ENCODE measurements around the gene TNIK.
"Not testable (repeated sequence)": the region's sequence is repeated elsewhere in the genome, so short reads cannot be mapped to it uniquely, and the experiment has no call there.

The TNIK gene

DNA sequence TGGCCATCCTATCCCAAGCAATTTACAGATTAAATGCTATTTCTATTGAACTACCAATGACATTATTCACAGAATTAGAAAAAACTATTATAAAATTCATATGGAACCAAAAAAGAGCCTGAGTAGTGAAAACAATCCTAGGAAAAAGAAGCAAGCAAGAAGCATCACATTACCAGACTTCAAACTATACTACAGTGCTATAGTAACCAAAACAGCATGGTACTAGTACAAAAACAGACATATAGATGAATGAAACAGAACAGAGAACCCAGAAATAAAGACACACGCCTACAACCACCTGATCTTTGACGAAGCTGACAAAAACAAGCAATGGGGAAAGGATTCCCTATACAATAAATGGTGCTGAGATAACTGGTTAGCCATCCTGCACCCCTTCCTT is 152.2 kb downstream of the TNIK start:
- TF ChIP-seq, protein P1, sequence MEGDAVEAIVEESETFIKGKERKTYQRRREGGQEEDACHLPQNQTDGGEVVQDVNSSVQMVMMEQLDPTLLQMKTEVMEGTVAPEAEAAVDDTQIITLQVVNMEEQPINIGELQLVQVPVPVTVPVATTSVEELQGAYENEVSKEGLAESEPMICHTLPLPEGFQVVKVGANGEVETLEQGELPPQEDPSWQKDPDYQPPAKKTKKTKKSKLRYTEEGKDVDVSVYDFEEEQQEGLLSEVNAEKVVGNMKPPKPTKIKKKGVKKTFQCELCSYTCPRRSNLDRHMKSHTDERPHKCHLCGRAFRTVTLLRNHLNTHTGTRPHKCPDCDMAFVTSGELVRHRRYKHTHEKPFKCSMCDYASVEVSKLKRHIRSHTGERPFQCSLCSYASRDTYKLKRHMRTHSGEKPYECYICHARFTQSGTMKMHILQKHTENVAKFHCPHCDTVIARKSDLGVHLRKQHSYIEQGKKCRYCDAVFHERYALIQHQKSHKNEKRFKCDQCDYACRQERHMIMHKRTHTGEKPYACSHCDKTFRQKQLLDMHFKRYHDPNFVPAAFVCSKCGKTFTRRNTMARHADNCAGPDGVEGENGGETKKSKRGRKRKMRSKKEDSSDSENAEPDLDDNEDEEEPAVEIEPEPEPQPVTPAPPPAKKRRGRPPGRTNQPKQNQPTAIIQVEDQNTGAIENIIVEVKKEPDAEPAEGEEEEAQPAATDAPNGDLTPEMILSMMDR (conservative IDR thresholded peaks at IDR 0.05; ENCODE audit: low read length), result no peak
- no peak for TF ChIP-seq EZH2phosphoT487 (IDR thresholded peaks at IDR 0.05; ENCODE audit: borderline replicate concordance)
- H3K4me3 ChIP-seq (ENCODE audit: low read length, poor library complexity, severe bottlenecking), result no peak overlapping the region
- H3K9ac ChIP-seq (ENCODE audit: low read depth, low read length, poor library complexity, severe bottlenecking), result no peak overlapping the region
- peaks cover 12% of the 10 kb centered on the region; the same call in 1 of the 2 replicates for H3F3A ChIP-seq (ENCODE audit: low read depth)
- no peak overlapping the region for H3K4me2 ChIP-seq (ENCODE audit: low read depth, low read length, poor library complexity, severe bottlenecking)
- H3K9me2 ChIP-seq (replicated peaks; ENCODE audit: low read depth, low read length), result no peaks in the 10 kb centered on the region
- no peak overlapping the region for H2AFZ ChIP-seq (ENCODE audit: low read length)
- H3K27me3 ChIP-seq (ENCODE audit: insufficient read depth, low read length, poor library complexity, severe bottlenecking), result no peaks in the 10 kb centered on the region
- H4K20me1 ChIP-seq (ENCODE audit: insufficient read depth, low read length, poor library complexity, severe bottlenecking), result peaks cover 11% of the 10 kb centered on the region
- H3K4me1 ChIP-seq (ENCODE audit: insufficient read depth, low read length, poor library complexity, severe bottlenecking), result peaks cover 54% of the 10 kb centered on the region
- no peaks in the 10 kb centered on the region for H3K36me3 ChIP-seq (ENCODE audit: insufficient read depth, low read length)
- H3K9me3 ChIP-seq (ENCODE audit: insufficient read depth, low read depth, low read length), result peaks cover 4% of the 10 kb centered on the region; the same call in 1 of the 2 replicates
- H3K79me2 ChIP-seq (ENCODE audit: insufficient read depth, low read length), result peaks cover 82% of the 10 kb centered on the region

DNA sequence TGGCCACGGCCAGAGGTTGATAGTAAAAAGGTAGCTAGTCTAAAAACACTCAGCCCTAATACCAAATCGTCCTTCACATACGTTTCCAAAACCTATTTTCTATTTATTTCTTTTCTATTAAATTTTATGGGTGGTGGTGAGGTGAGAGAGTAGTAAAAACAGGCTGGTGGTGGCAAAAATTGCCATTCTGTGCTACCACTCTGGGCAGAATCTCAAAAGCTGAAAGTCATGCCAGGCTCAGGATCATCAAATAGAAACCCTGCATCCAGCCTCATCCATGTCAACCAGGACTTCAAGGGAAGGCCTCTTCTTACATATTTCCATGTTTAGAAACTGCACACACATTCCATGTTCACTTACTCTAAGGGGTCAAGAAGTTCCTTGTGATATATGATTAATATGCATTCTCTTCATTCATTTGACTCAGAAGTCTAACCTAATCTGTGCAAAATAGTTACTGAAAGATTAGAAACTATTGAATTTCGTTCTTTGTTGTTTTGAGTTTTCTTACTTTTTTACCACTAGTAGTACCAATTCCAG is 153.1 kb downstream of the TNIK start:
- Histone ChIP-seq H3K9ac (ENCODE audit: low read depth, low read length, poor library complexity, severe bottlenecking) (no peak overlapping the region), H3F3A (ENCODE audit: low read depth) (peaks cover 12% of the 10 kb centered on the region; the same call in 1 of the 2 replicates), H4K20me1 (ENCODE audit: insufficient read depth, low read length, poor library complexity, severe bottlenecking) (peaks cover 11% of the 10 kb centered on the region), H3K9me2 (replicated peaks; ENCODE audit: low read depth, low read length) (no peaks in the 10 kb centered on the region), H2AFZ (ENCODE audit: low read length) (no peak overlapping the region), H3K79me2 (ENCODE audit: insufficient read depth, low read length) (peaks cover 84% of the 10 kb centered on the region), H3K4me3 (ENCODE audit: low read length, poor library complexity, severe bottlenecking) (no peak overlapping the region), H3K9me3 (ENCODE audit: insufficient read depth, low read depth, low read length) (peaks cover 4% of the 10 kb centered on the region; the same call in 1 of the 2 replicates), H3K4me2 (ENCODE audit: low read depth, low read length, poor library complexity, severe bottlenecking) (no peak overlapping the region), H3K4me1 (ENCODE audit: insufficient read depth, low read length, poor library complexity, severe bottlenecking) (peaks cover 51% of the 10 kb centered on the region), H3K36me3 (ENCODE audit: insufficient read depth, low read length) (no peaks in the 10 kb centered on the region), H3K27me3 (ENCODE audit: insufficient read depth, low read length, poor library complexity, severe bottlenecking) (no peaks in the 10 kb centered on the region)
- no peak for TF ChIP-seq EZH2phosphoT487 (IDR thresholded peaks at IDR 0.05; ENCODE audit: borderline replicate concordance)
- TF ChIP-seq, protein P1 (conservative IDR thresholded peaks at IDR 0.05; ENCODE audit: low read length), result no peak

DNA sequence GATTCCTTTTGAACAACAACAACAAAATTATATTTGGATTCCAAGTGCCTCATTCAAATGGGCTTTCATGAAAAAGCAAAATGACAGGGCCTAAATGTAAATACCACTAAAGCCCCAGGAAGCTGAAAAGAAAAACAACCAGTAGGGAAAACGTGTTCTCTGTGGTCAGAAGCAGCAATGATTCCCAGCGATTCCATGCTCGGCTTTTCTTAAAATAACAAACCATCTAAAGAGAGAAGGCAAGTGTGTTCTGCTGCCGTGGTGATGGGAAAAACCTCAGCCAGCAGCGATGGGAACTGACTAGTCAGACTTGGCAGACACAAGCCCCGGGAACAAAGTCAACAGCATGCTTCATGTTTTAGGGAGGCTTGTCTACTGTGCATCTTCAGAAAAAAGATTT is 153.6 kb downstream of the TNIK start:
- peaks cover 4% of the 10 kb centered on the region; the same call in 1 of the 2 replicates for H3K9me3 ChIP-seq (ENCODE audit: insufficient read depth, low read depth, low read length)
- TF ChIP-seq, protein P1 (conservative IDR thresholded peaks at IDR 0.05; ENCODE audit: low read length), result no peak
- no peak for TF ChIP-seq EZH2phosphoT487 (IDR thresholded peaks at IDR 0.05; ENCODE audit: borderline replicate concordance)
- H3F3A ChIP-seq (ENCODE audit: low read depth), result peaks cover 12% of the 10 kb centered on the region; the same call in 1 of the 2 replicates
- no peak overlapping the region for H2AFZ ChIP-seq (ENCODE audit: low read length)
- H3K4me2 ChIP-seq (ENCODE audit: low read depth, low read length, poor library complexity, severe bottlenecking), result no peak overlapping the region
- peaks cover 88% of the 10 kb centered on the region for H3K79me2 ChIP-seq (ENCODE audit: insufficient read depth, low read length)
- H3K9ac ChIP-seq (ENCODE audit: low read depth, low read length, poor library complexity, severe bottlenecking), result no peak overlapping the region
- H3K4me1 ChIP-seq (ENCODE audit: insufficient read depth, low read length, poor library complexity, severe bottlenecking), result peaks cover 50% of the 10 kb centered on the region
- H3K9me2 ChIP-seq (replicated peaks; ENCODE audit: low read depth, low read length), result no peaks in the 10 kb centered on the region
- no peaks in the 10 kb centered on the region for H3K27me3 ChIP-seq (ENCODE audit: insufficient read depth, low read length, poor library complexity, severe bottlenecking)
- H3K36me3 ChIP-seq (ENCODE audit: insufficient read depth, low read length), result no peaks in the 10 kb centered on the region
- no peak overlapping the region for H3K4me3 ChIP-seq (ENCODE audit: low read length, poor library complexity, severe bottlenecking)
- peaks cover 11% of the 10 kb centered on the region for H4K20me1 ChIP-seq (ENCODE audit: insufficient read depth, low read length, poor library complexity, severe bottlenecking)

DNA sequence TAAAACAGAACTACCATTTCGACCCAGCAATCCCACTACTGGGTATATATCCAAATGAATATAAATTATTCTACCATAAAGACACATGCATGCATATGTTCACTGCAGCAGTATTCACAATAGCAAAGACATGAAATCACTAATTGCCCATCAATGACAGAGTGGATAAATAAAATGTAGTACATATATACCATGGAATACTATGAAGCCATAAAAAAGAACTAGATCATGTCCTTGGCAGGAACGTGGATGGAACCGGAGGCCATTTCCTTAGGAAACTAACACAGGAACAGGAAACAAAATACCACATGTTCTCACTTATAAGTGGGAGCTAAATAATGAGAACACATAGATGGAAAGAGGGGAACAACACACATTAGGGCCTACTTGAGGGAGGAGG is 154.4 kb downstream of the TNIK start:
- H2AFZ ChIP-seq (ENCODE audit: low read length); H3K9ac ChIP-seq (ENCODE audit: low read depth, low read length, poor library complexity, severe bottlenecking); H3K27me3 ChIP-seq (ENCODE audit: insufficient read depth, low read length, poor library complexity, severe bottlenecking); H3K4me3 ChIP-seq (ENCODE audit: low read length, poor library complexity, severe bottlenecking); H3F3A ChIP-seq (ENCODE audit: low read depth); H3K4me2 ChIP-seq (ENCODE audit: low read depth, low read length, poor library complexity, severe bottlenecking); H3K9me3 ChIP-seq (ENCODE audit: insufficient read depth, low read depth, low read length); H3K9me2 ChIP-seq (replicated peaks; ENCODE audit: low read depth, low read length); H4K20me1 ChIP-seq (ENCODE audit: insufficient read depth, low read length, poor library complexity, severe bottlenecking); H3K36me3 ChIP-seq (ENCODE audit: insufficient read depth, low read length): not testable (repeated sequence)
- peaks cover 42% of the 10 kb centered on the region for H3K4me1 ChIP-seq (ENCODE audit: insufficient read depth, low read length, poor library complexity, severe bottlenecking)
- H3K79me2 ChIP-seq (ENCODE audit: insufficient read depth, low read length), result peaks cover 87% of the 10 kb centered on the region

DNA sequence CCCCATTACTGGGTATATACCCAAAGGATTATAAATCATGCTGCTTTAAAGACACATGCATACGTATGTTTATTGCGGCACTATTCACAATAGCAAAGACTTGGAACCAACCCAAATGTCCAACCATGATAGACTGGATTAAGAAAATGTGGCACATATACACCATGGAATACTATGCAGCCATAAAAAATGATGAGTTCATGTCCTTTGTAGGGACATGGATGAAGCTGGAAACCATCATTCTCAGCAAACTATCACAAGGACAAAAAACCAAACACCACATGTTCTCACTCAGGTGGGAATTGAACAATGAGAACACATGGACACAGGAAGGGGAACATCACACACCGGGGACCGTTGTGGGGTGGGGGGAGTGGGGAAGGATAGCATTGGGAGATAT is 155.7 kb downstream of the TNIK start:
- not testable (repeated sequence) for H4K20me1 ChIP-seq (ENCODE audit: insufficient read depth, low read length, poor library complexity, severe bottlenecking); H3K9me3 ChIP-seq (ENCODE audit: insufficient read depth, low read depth, low read length); H3K4me2 ChIP-seq (ENCODE audit: low read depth, low read length, poor library complexity, severe bottlenecking); H3F3A ChIP-seq (ENCODE audit: low read depth); H3K36me3 ChIP-seq (ENCODE audit: insufficient read depth, low read length); H3K9ac ChIP-seq (ENCODE audit: low read depth, low read length, poor library complexity, severe bottlenecking); H3K27me3 ChIP-seq (ENCODE audit: insufficient read depth, low read length, poor library complexity, severe bottlenecking); H2AFZ ChIP-seq (ENCODE audit: low read length); H3K9me2 ChIP-seq (replicated peaks; ENCODE audit: low read depth, low read length); H3K4me3 ChIP-seq (ENCODE audit: low read length, poor library complexity, severe bottlenecking)
- Histone ChIP-seq H3K79me2 (ENCODE audit: insufficient read depth, low read length) (peaks cover 80% of the 10 kb centered on the region), H3K4me1 (ENCODE audit: insufficient read depth, low read length, poor library complexity, severe bottlenecking) (peaks cover 29% of the 10 kb centered on the region)

All from Loucy (cell line).